Endothelial cell of umbilical vein (primary cell): ENCODE measurements around the gene ATF6B. TPM values are rescaled to one million over a fixed set of nuclear protein-coding genes. Genes with fewer than 3 reads are reported as not detected.
"Not testable (repeated sequence)": the region's sequence is repeated elsewhere in the genome, so short reads cannot be mapped to it uniquely, and the experiment has no call there.

ENCODE experiments used
- BruUV-seq: library from RNA; stranded (reverse); fragments of 400-500 nt; replicated peaks from 2 replicates; lab custom pipeline; 2021; lab: Mats Ljungman, UMichigan
- CTCF ChIA-PET: fragments of 300-600, 350-600 bp; sonication (Branson Sonifier 250); formaldehyde crosslinking; loops from one replicate; lab custom pipeline; 2021; ENCODE audit warnings: antibody characterized with exemption, inconsistent platforms; lab: Charles Lee
- POLR2A ChIA-PET: fragments of 300-600, 350-600 bp; sonication (Branson Sonifier 250); formaldehyde crosslinking; loops from one replicate; lab custom pipeline; 2021; ENCODE audit warnings: antibody characterized with exemption, inconsistent platforms; lab: Charles Lee
- DNase-seq: peaks from one replicate; pipeline ENCODE4 v3.0.0-alpha.2; 2011; ENCODE audit warnings: low read depth, low spot score
- FAIRE-seq: peaks from 2 replicates; lab custom pipeline; 2011; peaks lifted over from hg19 to GRCh38; lab: Jason Lieb, UNC
- H2AFZ ChIP-seq: 2 replicates; pipeline ENCODE4 v1.6.0; 2012; ENCODE audit warnings: low read depth, low read length, control low read depth, inconsistent platforms
- H3K27ac ChIP-seq: 2 replicates; pipeline ENCODE4 v1.5.1; 2011; ENCODE audit warnings: low read depth, mild to moderate bottlenecking, control low read depth, low read length, moderate library complexity; ENCODE audit not compliant: insufficient read depth
- H3K27me3 ChIP-seq, 2 experiments: 2 replicates each; pipeline versions ENCODE4 v1.6.0 to v1.6.1; 2011; ENCODE audit warnings: low read length in 2 of 2, mixed read lengths in 1 of 2; ENCODE audit not compliant: control insufficient read depth in 2 of 2, insufficient read depth in 2 of 2
- H3K36me3 ChIP-seq, 2 experiments: 2 replicates in 1 of 2; 3 replicates in 1 of 2; pipeline ENCODE4 v1.5.1; 2011; ENCODE audit warnings: low read length in 2 of 2, mild to moderate bottlenecking in 1 of 2, moderate library complexity in 1 of 2; ENCODE audit not compliant: control insufficient read depth in 2 of 2, insufficient read depth in 2 of 2; ENCODE audit errors: extremely low read depth in 1 of 2
- H3K4me1 ChIP-seq: 3 replicates; pipeline ENCODE4 v1.5.1; 2011; ENCODE audit warnings: mild to moderate bottlenecking, low read length; ENCODE audit not compliant: control insufficient read depth, insufficient read depth; ENCODE audit errors: extremely low read depth
- H3K4me2 ChIP-seq: 2 replicates; pipeline ENCODE4 v1.6.1; 2011; ENCODE audit warnings: low read length, control low read depth, mixed read lengths; ENCODE audit not compliant: insufficient read depth
- H3K4me3 ChIP-seq, 3 experiments: fragments of 200-600 bp in 1 of 3; sonication (generic), shearing (Covaris generic) in 1 of 3; replicated peaks in 1 of 3; 2 replicates each; pipeline ENCODE4 v1.5.1; 2011 to 2016; ENCODE audit warnings: control low read depth in 3 of 3, low read length in 3 of 3, mild to moderate bottlenecking in 2 of 3, inconsistent platforms in 1 of 3, low read depth in 1 of 3, moderate library complexity in 1 of 3; ENCODE audit not compliant: insufficient read depth in 1 of 3
- H3K79me2 ChIP-seq: 2 replicates; pipeline ENCODE4 v1.6.0; 2012; ENCODE audit warnings: low read length, inconsistent platforms; ENCODE audit not compliant: control insufficient read depth, insufficient read depth
- H3K9ac ChIP-seq: replicated peaks from 2 replicates; pipeline ENCODE3; 2011; ENCODE audit warnings: low read length, control low read depth; ENCODE audit not compliant: insufficient read depth; ENCODE audit errors: extremely low read depth
- H3K9me1 ChIP-seq: replicated peaks from 3 replicates; pipeline ENCODE4 v1.6.0; 2011; ENCODE audit warnings: mild to moderate bottlenecking, low read length; ENCODE audit not compliant: control insufficient read depth, insufficient read depth; ENCODE audit errors: extremely low read depth
- H3K9me3 ChIP-seq: replicated peaks from 2 replicates; pipeline ENCODE4 v1.5.1; 2012; ENCODE audit warnings: low read length, inconsistent platforms; ENCODE audit not compliant: control insufficient read depth, insufficient read depth
- H4K20me1 ChIP-seq: replicated peaks from 2 replicates; pipeline ENCODE3; 2011; ENCODE audit warnings: mild to moderate bottlenecking, low read length; ENCODE audit not compliant: control insufficient read depth, insufficient read depth; ENCODE audit errors: extremely low read depth
- CTCF ChIP-seq, 2 donors: IDR thresholded peaks; 1 replicate in 1 of 2; 2 replicates in 1 of 2; pipeline ENCODE4 v1.5.1; 2011; ENCODE audit warnings: low read length in 2 of 2, mild to moderate bottlenecking in 2 of 2, moderate library complexity in 2 of 2, control low read depth in 1 of 2, inconsistent platforms in 1 of 2, low read depth in 1 of 2; ENCODE audit not compliant: insufficient read depth in 1 of 2; ENCODE audit errors: extremely low read depth in 1 of 2
- EZH2 ChIP-seq: IDR thresholded peaks from 2 replicates; pipeline ENCODE4 v1.6.1; 2012; ENCODE audit warnings: borderline replicate concordance, low read depth, mild to moderate bottlenecking, moderate library complexity, low read length, inconsistent platforms; ENCODE audit not compliant: severe bottlenecking
- FOS ChIP-seq: IDR thresholded peaks from 2 replicates; pipeline ENCODE4 v1.6.1; 2011; ENCODE audit warnings: mild to moderate bottlenecking, low read length, moderate library complexity, borderline replicate concordance; ENCODE audit not compliant: insufficient read depth
- GATA2 ChIP-seq: IDR thresholded peaks from 2 replicates; pipeline ENCODE4 v1.7.0; 2011; ENCODE audit warnings: low read depth, mild to moderate bottlenecking, moderate library complexity, mixed read lengths, low read length; ENCODE audit not compliant: insufficient read length, insufficient read depth
- JUN ChIP-seq: IDR thresholded peaks from 2 replicates; pipeline ENCODE4 v1.6.1; 2011; ENCODE audit warnings: borderline replicate concordance, low read depth; ENCODE audit not compliant: insufficient read length, insufficient read depth
- MAX ChIP-seq: IDR thresholded peaks from 2 replicates; pipeline ENCODE4 v1.6.1; 2011; ENCODE audit not compliant: insufficient read depth, insufficient read length
- MYC ChIP-seq: IDR thresholded peaks from one replicate; pipeline ENCODE4 v1.6.1; 2011; ENCODE audit warnings: mild to moderate bottlenecking, low read depth, low read length
- POLR2A ChIP-seq: IDR thresholded peaks from 2 replicates; pipeline ENCODE4 v1.6.1; 2012; ENCODE audit warnings: low read depth, mild to moderate bottlenecking, control low read depth, low read length
- POLR2AphosphoS5 ChIP-seq: IDR thresholded peaks from 2 replicates; pipeline ENCODE4 v1.6.1; 2012; ENCODE audit warnings: low read depth, mild to moderate bottlenecking, control low read depth, low read length, moderate library complexity; ENCODE audit not compliant: insufficient read depth
- dilution Hi-C: fragments of 300-500 bp; cut with MboI; formaldehyde crosslinking; loops from one replicate; pipeline ENCODE4 v1.15.0; 2019; ENCODE audit warnings: low sequenced_read_pairs; ENCODE audit not compliant: extremely low pct_ligation_motif_present
- intact Hi-C: fragments of 100-400 bp; cut with micrococcal nuclease; formaldehyde crosslinking; loops from one replicate; pipeline ENCODE4 v1.10.0; 2022
- polyA plus RNA-seq, 4 experiments: library from polyadenylated mRNA; depleted of rRNA in 3 of 4; stranded (reverse) in 3 of 4; unstranded in 1 of 4; fragments of >200 nt; gene quantifications; 2 replicates each; pipeline versions ENCODE4 v1.2.1 to v1.2.3, GENCODE V29; 2011 to 2012; ENCODE audit warnings: missing spikeins in 1 of 4
- total RNA-seq: library from RNA; stranded (reverse); gene quantifications from 2 replicates; pipeline ENCODE4 v1.2.3, GENCODE V29; 2021

Gene ATF6B
- total and polyA plus RNA-seq, 2 donors (not counting 3 experiments of a cell fraction or from before 2014, with no cell fraction given) = 106 to 115 TPM

- CTCF ChIA-PET = no interaction called here
- no peak for FAIRE-seq
Observed at GRCh38 chr6:32068867-32069266, 59.2 kb downstream of the ATF6B start.

GRCh38 chr6:32068315-32068714 is 59.7 kb downstream of the ATF6B start:
- H3K79me2 ChIP-seq, BruUV-seq, dilution Hi-C loops, H3K9ac ChIP-seq, POLR2A ChIA-PET, H3K27ac ChIP-seq, H3K9me1 ChIP-seq, H3K9me3 ChIP-seq, DNase-seq, H3K27me3 ChIP-seq, CTCF ChIA-PET, H3K4me1 ChIP-seq, H3K36me3 ChIP-seq, H3K4me2 ChIP-seq, intact Hi-C loops, H2AFZ ChIP-seq, H3K4me3 ChIP-seq, FAIRE-seq, H4K20me1 ChIP-seq: not testable (repeated sequence)

More at GRCh38 chr6:32068867-32069266, 59.2 kb downstream of the ATF6B start:
- TF ChIP-seq CTCF (IDR thresholded peaks at IDR 0.05; ENCODE audit: extremely low read depth in 1 of 2, insufficient read depth in 1 of 2, low read depth in 1 of 2, low read length in 2 of 2) (no peak), POLR2AphosphoS5 (no peak), MYC (no peak), JUN (no peak), GATA2 (no peak), POLR2A (no peak), EZH2 (no peak), FOS (no peak), MAX (no peak)
- no peak overlapping the region for H3K9ac ChIP-seq
- intact Hi-C loops (no loop called here), dilution Hi-C loops (no loop called here)
- H3K4me2 ChIP-seq = no peak overlapping the region
- no peaks in the 10 kb centered on the region for H3K4me1 ChIP-seq
- no peaks in the 10 kb centered on the region for H3K79me2 ChIP-seq
- DNase-seq = no peak
- H3K9me1 ChIP-seq = no peaks in the 10 kb centered on the region
- H2AFZ ChIP-seq = no peak overlapping the region
- peaks cover 0 to 2% of the 10 kb centered on the region in 2 experiments for H3K27me3 ChIP-seq
- H4K20me1 ChIP-seq = no peaks in the 10 kb centered on the region
- H3K27ac ChIP-seq = no peak overlapping the region
- H3K9me3 ChIP-seq = no peaks in the 10 kb centered on the region
- BruUV-seq = no TSS peak
- H3K4me3 ChIP-seq = no peak overlapping the region
- no peaks in the 10 kb centered on the region for H3K36me3 ChIP-seq
- POLR2A ChIA-PET = no interaction called here

GRCh38 chr6:32067521-32067920 is 60.5 kb downstream of the ATF6B start:
- H3K79me2 ChIP-seq, H3K4me2 ChIP-seq, H4K20me1 ChIP-seq, POLR2A ChIA-PET, H3K36me3 ChIP-seq, intact Hi-C loops, H3K9me3 ChIP-seq, BruUV-seq, H3K4me1 ChIP-seq, H3K27me3 ChIP-seq, H3K27ac ChIP-seq, DNase-seq, dilution Hi-C loops, H3K9ac ChIP-seq, H3K9me1 ChIP-seq, H2AFZ ChIP-seq, H3K4me3 ChIP-seq, CTCF ChIA-PET, FAIRE-seq: not testable (repeated sequence)
